LNCAP (cell line): ENCODE data around the gene CDHR3.

Experiments used
- CTCF ChIP-seq: fragments of 450-650 bp; IDR thresholded peaks from 2 replicates; pipeline ENCODE4 v1.5.1; 2017; ENCODE audit warnings: mild to moderate bottlenecking

CDHR3 gene

GRCh38 chr7:106006906-106007305 lies 43.8 kb downstream of the CDHR3 start:
- no peak for TF ChIP-seq CTCF

- peak; percentile 99 for TF ChIP-seq CTCF
These were observed 46.6 kb downstream of the CDHR3 start for GRCh38 chr7:106009503-106010226.

- no peak for TF ChIP-seq CTCF
These were observed 47.3 kb downstream of the CDHR3 start for GRCh38 chr7:106010331-106010730.

- no peak for TF ChIP-seq CTCF
These were observed 47.8 kb downstream of the CDHR3 start for GRCh38 chr7:106010866-106011265.

- no peak for TF ChIP-seq CTCF
These were observed 49.1 kb downstream of the CDHR3 start for GRCh38 chr7:106012184-106012583.

GRCh38 chr7:106012935-106013439 lies 49.9 kb downstream of the CDHR3 start:
- no peak for TF ChIP-seq CTCF

- TF ChIP-seq CTCF = no peak
These were observed 52.5 kb downstream of the CDHR3 start for GRCh38 chr7:106015381-106016218.
